GM21786 (cell line): ENCODE data around the gene PALMD.

Experiments
- ATAC-seq: cut with Tn5 transposase; IDR thresholded peaks from one replicate; pipeline ENCODE4 v1.9.1; 2021; ENCODE audit not compliant: unreplicated experiment

Gene PALMD

DNA sequence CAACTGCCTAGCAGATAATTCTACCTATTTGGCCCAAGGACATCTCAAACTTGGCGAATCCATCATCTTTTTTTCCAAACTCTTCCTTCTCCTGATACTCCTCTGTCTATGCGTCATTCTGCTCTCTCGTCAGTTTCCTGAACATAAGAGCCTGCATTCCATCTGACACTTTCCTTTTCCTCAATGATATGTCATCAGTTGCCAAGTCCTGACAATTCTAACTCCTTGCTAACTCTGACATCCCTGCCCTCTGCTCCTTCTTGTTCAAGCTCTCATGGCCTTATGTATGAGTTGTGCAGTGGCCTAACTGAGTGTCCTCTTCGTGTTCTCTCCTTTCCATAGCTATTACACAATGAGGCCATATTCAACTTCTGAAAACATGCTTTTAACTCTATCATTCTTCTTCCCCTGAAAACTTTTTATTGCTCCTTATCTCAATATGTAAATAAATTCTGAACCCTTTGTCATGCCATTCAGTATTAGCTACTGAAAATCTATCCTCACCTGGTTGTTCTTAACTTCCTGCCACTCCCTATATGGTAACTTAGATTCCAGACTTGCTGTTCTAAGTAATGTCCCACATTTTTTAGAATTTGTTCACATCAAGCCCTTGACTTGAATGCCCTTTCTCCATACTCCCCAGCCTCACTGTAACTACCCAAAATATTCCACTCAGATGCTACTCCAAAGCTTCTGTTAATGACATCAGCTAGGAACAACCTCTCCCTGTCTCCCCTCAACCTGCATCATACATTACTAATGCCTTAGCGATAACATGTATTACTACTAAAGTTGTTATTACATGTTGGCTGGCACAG is 11.5 kb downstream of the PALMD start:
- no peak for ATAC-seq

DNA sequence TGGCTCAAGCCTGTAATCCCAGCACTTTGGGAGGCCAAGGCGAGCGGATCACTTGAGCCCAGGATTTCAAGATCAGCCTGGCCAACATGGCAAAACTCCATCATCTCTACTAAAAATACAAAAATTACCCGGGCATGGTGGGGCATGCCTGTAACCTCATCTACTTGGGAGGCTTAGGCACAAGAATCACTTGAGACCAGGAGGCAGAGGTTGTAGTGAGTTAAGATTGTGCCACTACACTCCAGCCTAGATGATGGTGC is 12.0 kb downstream of the PALMD start:
- no peak for ATAC-seq

DNA sequence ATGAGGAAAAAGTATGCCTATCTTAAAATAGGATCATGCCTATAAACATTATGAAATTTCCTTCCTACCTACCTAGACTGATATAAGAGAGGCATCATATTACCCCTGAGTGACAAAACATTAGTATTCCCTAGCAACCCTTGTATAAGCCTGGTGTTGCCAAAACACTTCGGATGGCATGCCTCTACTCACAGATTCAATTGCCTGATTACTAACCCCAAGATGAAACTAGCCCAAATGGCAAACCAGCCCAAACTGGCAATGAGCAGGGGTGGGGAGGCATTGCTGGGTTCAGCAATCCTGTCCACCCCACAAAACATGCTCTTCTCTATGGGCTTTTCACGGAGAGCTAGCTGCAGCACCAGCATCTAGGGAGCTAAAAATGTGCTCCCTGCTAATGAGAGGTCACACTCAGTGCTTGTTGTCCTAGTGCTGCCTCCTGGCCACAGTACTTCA is 13.9 kb downstream of the PALMD start:
- ATAC-seq: no peak

DNA sequence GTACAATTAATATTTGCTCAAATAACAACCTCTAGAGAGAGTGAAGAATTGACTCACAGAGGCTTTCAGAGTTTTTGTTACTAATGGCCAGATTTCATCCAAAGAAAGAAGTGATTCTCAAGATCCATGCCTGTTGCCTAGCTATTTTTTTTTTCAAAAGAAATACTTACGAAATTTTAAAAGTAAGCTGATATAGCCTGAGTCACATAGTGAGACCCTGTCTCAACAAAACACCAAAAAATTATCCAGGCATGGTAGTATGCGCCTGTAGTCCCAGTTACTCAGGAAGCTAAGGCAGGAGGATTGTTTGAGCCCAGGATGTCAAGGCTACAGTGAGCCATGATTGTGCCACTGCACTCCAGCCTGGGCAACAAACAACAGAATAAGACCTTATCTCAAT is 14.6 kb downstream of the PALMD start:
- no peak for ATAC-seq

DNA sequence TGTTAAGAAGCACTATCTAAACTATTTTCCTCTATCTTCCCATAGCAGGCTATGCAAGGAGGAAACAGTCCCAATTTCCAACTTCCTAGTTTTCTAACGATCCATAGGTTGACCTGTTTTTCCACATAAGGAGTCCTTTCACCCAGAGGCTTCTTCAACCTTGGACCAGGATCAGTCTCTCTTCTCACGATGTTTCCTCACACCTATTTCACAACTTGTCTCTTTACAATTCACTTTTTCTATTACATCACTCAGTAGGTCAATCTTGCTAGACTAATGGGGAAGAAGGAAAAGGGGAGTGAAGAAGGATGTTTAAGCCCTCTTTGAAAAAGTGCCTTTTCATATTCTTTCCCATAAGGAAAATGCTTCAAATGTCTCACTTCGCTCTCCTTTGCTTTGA is 15.9 kb downstream of the PALMD start:
- no peak for ATAC-seq

DNA sequence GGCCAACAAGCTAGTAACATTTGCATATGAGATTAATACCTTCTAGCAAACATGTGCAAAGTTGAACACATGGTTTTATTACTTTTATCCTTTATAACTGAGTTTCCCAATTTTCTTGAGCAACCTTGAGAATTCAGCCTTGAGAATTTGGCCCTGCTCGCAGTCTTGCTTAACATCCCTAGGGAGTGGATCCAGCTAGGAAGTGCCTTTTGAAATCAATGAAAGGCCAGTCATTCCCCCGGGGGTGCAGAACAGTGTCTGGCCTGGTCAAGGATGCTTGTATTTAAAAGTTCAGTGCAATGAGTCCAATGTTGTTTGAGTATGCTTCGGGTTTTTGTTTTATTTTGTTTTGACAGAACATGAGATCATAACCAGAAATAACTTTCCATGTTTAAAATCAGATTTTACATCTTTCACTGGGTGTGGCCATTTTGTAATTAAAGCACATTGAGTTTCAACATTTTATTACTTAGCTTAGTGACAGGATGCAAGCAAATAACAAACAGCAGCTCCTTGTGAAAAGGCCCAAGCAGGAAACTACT is 16.7 kb downstream of the PALMD start:
- no peak for ATAC-seq

DNA sequence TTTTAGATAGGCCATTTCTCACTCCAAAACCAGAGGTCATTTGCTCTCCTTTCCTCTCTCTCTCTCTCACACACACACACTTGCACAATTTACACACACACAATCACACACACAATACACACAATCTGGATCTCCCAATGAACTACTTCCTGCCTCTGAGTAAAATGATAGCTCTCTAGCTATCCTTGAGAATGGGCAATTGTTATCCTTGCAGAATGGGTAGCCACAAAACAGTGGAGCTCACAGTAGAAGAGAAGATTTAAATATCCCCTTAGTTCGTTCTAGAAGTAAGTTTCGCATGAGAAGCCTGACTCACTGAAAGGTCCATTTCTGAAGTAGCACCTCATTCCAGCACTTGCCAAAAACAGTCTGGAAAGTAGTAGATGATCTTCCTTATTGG is 17.6 kb downstream of the PALMD start:
- no peak for ATAC-seq

DNA sequence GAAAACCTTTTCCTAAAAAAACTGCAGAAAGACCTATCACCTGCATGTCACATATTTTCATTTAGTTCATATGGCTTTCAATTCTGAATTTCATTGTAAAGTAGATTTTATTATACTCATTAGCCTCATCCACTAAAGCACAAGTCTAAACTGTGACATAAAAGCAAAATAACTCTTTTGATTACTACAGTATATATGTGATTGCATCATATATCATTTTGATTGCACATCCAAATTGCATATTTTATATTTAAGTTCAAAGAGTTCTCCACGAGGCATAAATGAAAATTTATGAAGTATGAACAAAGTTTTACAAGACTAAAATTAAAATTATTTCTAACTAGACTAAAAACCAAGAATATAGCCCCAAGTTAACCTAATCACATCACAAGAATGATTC is 19.3 kb downstream of the PALMD start:
- ATAC-seq: no peak

DNA sequence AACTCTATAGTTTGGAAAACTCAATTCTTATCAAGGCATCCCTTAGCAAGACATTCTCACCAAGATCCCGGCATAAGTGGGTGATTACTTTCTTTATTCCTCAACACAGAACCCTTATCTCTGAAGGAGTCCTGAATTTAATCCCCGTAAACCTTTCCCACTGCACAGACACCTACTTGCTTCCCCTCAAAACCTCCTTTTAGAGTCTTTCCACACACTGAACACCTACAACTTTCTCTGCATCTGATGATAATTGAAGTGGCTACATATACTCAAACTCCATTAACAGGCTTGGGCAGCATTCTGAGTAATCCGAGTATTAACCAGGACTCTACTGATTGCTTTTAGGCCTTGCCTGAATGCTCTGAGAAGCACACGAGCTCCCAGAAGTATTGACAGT is 23.5 kb downstream of the PALMD start:
- ATAC-seq: no peak

DNA sequence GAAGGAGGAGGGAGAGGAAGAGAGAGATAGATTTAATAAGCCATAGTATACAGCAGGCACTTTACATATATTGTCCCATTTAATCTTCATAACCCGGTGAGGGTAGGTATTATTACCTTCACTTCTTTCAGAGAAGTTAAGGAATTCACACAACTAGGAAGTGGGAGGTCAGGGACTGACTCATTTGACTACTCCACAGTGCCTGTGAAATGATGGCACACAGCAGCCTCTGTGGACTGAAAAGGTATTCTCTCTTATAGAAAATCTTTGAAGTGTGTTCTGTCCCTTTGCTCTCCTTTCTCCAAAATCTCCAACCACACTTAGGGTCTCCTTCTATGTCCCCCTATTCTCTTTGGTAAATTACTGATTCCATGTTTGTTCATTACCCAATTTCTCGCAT is 23.9 kb downstream of the PALMD start:
- ATAC-seq: no peak

DNA sequence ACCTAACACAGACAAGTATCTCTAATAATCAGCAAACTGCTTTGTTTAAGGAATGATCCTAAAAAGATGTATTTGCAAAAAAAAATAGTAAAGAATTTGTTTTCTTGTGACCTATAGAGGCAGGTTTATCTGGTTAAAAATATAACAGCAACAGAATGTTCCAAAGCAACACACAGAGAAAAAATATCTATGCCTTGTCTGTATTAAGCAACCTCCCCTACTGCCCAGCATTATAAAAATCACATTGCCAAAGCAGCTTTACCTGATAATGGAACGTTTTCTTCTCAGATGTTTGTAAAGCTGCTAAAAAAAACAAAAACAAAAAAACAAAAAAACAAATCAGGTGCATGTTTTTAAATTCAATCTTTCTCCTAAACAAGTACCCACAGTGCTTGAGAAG is 24.7 kb downstream of the PALMD start:
- no peak for ATAC-seq

DNA sequence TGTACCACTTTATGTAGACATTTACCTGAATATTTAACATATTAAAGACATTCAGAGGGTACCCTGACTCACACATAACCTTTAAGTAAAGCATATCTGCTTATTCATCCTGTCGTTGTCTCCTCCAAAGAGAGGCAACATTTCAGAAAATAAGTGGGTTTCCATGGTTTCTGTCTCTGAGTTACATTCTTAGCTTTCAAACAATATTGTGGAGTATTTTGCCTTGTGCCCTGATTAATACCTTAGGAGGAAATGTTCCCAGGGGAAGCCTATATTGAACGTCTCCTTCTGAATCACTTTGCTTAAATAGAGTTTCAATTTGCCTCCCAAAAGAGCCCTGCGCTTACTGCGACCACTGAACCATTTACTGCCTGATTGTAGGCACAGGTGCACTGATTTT is 26.1 kb downstream of the PALMD start:
- no peak for ATAC-seq

DNA sequence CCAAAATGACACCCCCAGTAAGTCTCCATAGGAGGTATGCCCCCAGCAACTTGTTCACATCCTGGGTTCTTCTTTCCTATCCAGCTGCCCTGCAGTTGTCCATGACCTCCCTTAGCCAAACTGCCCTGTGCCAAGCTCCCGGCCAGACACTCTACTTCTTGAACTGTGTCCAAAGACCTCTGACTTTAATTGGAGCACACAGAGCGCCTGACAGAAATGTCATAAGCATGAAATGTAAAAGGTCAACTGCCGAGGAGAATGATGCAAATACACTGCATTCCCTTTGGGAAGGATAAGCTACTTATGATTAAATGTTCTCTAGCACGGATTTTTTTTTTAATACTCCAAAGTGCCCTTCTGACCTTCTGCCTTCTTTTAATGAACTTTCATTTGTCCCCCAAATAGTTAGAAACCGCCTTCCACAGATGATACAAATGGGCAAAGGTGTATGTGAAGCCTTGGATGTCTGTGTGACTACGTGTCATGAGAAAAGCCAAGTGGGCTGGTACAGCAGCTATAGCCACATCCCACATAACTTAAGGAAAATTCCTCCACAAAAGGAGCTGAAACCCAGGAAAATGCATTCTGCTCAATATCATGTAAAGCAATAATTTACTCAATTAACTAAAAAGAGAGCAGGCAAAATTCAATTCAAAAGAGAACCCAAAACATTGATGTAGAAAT is 26.8 kb downstream of the PALMD start:
- no peak for ATAC-seq

DNA sequence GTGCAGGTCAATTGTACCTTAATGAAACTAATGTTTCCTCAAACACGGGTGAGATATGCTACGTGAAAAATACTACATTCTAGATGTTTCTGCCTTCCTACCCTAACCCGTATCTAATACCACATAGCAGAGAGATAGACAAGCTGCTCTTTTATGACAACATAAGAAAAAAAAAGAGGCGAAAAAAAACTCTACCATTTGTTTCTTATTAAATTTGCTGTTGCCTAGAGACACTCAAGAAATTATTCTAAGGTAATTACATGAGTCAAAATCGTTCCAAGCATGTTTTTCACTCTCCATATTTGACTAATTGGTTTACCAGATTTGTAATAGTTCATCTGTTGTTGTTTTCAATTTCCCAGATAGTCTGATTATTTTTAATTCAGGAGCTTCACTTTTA is 27.4 kb downstream of the PALMD start:
- no peak for ATAC-seq

DNA sequence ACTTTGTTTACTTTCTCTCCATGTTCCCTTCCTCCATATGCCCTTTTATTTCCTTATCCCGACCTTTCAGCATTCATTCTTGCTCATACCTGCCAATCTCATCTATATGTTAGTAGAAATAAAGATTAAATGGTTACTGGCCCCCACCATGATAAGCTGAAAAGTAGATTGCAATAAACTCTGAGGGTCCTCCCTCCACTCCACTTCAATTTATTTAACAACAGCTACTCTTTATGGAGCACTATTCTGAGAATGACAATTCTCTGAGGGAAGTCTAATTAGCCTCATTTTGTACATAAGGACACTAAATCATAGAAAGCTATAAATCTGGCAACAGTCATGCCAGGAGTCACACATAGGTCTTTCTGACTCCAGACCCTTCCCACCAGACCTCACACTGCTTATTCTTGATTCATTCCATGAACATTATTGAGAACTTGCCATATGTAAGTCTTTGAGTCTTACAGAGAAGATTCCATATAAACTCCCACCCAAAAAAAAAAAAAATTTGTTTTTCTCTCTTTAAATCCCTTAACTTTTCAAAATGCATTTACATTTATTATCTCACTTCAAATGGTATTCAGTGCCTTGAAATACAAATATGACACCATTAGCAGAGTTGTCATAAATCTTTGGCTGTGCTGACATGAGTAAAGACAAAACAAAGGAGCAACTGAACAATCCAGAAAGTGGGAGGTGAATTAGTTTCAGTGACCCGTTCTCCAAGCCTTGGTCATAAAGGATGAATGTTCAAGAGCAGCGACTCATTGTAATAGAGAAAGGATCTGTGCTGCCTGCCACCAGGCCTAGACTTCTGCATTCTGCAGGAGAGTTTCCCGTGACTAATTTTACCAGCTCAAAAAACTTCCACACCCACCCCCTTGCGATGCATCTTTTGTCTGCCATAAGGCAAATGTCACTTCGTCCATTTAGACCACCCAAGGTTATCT is 28.5 kb downstream of the PALMD start:
- no peak for ATAC-seq

DNA sequence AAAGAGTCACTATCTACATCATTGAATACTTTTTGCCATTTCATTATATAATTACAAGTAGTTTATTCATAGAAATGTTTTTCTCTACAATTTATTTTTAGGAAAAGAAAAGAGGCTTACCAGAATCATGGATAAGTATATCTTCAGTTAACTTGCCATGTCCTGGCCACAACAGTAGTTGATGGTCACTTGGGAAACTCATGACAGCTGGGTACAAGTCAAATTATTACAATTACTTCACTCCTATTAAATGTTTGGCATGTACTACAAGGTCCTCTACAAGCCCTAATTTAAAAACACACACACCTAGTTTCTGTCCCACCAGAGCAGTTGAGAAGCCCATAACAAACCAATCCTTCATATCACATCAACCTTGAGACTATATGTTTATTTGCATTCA is 29.4 kb downstream of the PALMD start:
- ATAC-seq: no peak

DNA sequence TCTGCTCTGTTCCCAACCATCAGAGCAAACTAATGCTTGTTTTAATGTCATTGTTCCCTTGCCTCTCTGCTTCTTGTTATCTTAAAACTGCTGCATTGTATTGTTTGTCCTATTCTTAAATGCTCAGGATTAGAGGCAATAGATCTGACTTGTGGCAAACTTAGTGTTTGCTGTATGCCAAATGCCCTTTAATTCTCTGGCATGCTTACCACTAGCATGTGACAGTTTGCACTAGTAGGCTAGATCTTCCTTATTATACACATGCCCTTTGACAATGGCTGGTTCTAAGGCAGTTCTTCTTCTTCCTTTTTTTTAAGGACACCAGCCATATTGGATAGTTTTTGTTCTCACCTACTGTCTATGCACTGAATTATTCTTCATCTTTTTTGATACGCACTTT is 30.1 kb downstream of the PALMD start:
- ATAC-seq: no peak

DNA sequence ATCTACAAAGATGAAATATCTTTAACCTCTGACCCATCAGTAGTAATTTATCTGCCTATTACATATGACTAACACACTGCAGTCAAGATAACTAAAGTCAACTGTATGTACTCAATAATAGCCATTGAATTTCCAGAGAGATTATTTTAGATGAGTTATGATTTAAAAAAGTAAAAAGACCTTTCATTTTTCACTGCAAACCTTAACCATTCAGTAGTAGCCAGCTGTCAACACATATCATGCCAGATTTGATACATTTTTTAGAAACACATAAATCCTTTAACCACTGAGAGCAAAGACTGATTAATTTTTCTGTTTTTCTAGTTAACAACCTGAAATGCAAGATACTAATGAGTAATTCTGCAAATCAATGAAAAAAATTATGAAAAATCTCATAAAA is 31.0 kb downstream of the PALMD start:
- ATAC-seq: no peak

DNA sequence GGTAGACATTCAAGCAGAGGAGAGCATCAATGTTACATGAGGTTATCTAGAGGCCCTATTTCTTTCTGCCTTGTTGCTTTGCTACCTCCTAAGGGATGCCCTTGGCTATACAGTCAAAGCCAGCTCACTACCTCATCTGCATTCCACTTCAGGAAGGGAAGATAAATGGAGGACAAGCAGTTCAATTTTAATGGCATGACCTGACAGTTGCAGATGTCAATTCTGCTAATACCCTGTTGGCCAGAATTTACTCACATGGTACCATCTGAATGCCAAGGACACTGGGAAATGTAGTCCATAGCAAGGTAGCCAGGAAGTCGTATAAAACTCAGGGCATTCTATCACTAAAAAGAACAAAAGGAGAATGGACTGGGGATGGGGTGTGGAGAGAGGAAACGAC is 31.5 kb downstream of the PALMD start:
- ATAC-seq: no peak

DNA sequence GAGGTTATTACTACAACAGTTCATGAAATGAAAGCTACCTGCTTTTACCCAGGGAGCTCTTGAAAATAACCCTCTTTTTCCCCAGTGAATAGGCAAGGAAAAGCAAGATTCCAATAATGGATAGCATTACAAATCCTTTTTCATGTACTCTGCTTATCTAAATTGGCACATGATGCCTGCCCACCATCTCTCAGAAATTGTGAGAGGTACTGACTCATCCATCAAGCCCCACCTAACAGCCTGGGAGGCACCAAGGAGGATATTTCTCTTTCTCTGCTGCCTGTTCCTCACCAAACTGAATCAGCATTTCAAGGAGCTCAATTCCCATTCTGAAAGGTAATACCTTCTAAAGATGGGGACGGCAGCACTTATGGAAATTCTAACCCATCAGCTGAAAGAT is 34.4 kb downstream of the PALMD start:
- no peak for ATAC-seq

DNA sequence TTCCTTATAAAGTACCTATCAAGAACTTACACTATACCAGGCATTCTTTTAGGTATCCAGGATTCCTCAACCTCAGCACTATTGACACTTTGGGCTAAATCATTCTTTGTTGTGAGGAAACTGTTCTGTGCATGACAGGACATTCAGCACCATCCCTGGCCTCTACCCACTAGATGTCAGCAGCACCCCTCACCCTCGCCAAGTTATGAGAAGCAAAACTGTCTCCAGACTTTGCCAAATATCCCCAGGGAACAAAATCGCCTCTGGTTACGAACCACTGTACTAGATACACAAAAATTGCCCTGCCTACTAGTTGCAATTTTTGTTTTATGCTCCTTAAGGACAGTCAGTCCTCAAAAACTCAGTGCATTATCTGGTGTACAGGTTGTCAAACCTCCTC is 35.7 kb downstream of the PALMD start:
- no peak for ATAC-seq
